ENCODE results near the gene SEMA6A. TPM values are rescaled to one million over a fixed set of nuclear protein-coding genes. Genes with fewer than 3 reads are reported as not detected.

SEMA6A gene
- total RNA-seq, 2 experiments from 2014 or later, result not detected

GRCh38 chr5:116418774-116419173, 155.8 kb downstream of the SEMA6A start:
- Histone ChIP-seq H3K36me3 (ENCODE audit: insufficient read depth, low read length) (no peaks in the 10 kb centered on the region), H3K9me3 (ENCODE audit: low read length) (no peaks in the 10 kb centered on the region), H3K27ac (ENCODE audit: low read depth, low read length, poor library complexity, severe bottlenecking) (no peak overlapping the region), H4K20me1 (ENCODE audit: insufficient read depth, low read length) (no peaks in the 10 kb centered on the region), H3K4me3 (ENCODE audit: low read depth, low read length, poor library complexity, severe bottlenecking) (no peak overlapping the region), H3K4me2 (ENCODE audit: low read length) (no peak overlapping the region), H3K79me2 (ENCODE audit: insufficient read depth, low read depth, low read length) (no peaks in the 10 kb centered on the region), H3K9me2 (ENCODE audit: insufficient read depth, low read length) (no peaks in the 10 kb centered on the region), H3K4me1 (ENCODE audit: insufficient read depth, low read length, poor library complexity, severe bottlenecking) (no peaks in the 10 kb centered on the region), H2AFZ (ENCODE audit: low read length) (no peak overlapping the region)
- ChIA-PET CTCF (ENCODE audit: unreplicated experiment) (no interaction called here), POLR2A (no interaction called here)
- TF ChIP-seq, protein P1, sequence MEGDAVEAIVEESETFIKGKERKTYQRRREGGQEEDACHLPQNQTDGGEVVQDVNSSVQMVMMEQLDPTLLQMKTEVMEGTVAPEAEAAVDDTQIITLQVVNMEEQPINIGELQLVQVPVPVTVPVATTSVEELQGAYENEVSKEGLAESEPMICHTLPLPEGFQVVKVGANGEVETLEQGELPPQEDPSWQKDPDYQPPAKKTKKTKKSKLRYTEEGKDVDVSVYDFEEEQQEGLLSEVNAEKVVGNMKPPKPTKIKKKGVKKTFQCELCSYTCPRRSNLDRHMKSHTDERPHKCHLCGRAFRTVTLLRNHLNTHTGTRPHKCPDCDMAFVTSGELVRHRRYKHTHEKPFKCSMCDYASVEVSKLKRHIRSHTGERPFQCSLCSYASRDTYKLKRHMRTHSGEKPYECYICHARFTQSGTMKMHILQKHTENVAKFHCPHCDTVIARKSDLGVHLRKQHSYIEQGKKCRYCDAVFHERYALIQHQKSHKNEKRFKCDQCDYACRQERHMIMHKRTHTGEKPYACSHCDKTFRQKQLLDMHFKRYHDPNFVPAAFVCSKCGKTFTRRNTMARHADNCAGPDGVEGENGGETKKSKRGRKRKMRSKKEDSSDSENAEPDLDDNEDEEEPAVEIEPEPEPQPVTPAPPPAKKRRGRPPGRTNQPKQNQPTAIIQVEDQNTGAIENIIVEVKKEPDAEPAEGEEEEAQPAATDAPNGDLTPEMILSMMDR (conservative IDR thresholded peaks at IDR 0.05; ENCODE audit: low read length), result no peak
- no peak for TF ChIP-seq EZH2phosphoT487 (IDR thresholded peaks at IDR 0.05; ENCODE audit: borderline replicate concordance, low read depth, low read length)
- intact Hi-C loops (cut with micrococcal nuclease; ENCODE audit: unreplicated experiment), result no loop called here
- no peak for DNase-seq (ENCODE audit: low spot score)
- no TSS peak for BruUV-seq (replicated peaks)

DNA sequence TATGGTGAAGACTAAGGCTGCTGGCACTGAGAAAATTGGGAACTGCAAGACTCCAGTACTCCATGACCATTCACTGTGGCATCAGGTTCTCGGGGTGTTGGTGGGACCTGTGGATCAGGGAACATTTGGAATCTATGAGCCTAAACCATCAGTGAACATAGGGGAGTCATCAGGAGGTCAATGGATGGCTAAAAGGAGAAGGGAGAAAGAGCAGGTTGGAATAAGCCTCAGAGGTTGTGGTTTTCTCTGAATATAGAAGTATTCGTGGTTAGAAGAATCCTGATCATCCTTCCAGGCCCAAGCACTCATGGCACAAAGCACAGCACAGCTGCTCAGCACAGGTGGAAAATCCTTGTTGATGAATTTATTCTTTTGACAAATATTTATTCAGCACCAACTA, 156.6 kb downstream of the SEMA6A start:
- no peaks in the 10 kb centered on the region for H4K20me1 ChIP-seq (ENCODE audit: insufficient read depth, low read length)
- H3K79me2 ChIP-seq (ENCODE audit: insufficient read depth, low read depth, low read length), result no peaks in the 10 kb centered on the region
- H3K27ac ChIP-seq (ENCODE audit: low read depth, low read length, poor library complexity, severe bottlenecking), result no peak overlapping the region
- intact Hi-C loops (cut with micrococcal nuclease; ENCODE audit: unreplicated experiment), result no loop called here
- H3K4me3 ChIP-seq (ENCODE audit: low read depth, low read length, poor library complexity, severe bottlenecking), result no peak overlapping the region
- no TSS peak for BruUV-seq (replicated peaks)
- POLR2A ChIA-PET, result interaction anchor here (0.6 kb wide), 1 partner anchor 84 kb away, joined by 3 read pairs; no protein-coding TSS in a partner anchor
- CTCF ChIA-PET (ENCODE audit: unreplicated experiment), result no interaction called here
- no peaks in the 10 kb centered on the region for H3K9me2 ChIP-seq (ENCODE audit: insufficient read depth, low read length)
- H3K4me1 ChIP-seq (ENCODE audit: insufficient read depth, low read length, poor library complexity, severe bottlenecking), result no peaks in the 10 kb centered on the region
- no peak overlapping the region for H3K4me2 ChIP-seq (ENCODE audit: low read length)
- no peaks in the 10 kb centered on the region for H3K9me3 ChIP-seq (ENCODE audit: low read length)
- TF ChIP-seq, protein P1 (conservative IDR thresholded peaks at IDR 0.05; ENCODE audit: low read length), result no peak
- no peak for TF ChIP-seq EZH2phosphoT487 (IDR thresholded peaks at IDR 0.05; ENCODE audit: borderline replicate concordance, low read depth, low read length)
- DNase-seq (ENCODE audit: low spot score), result no peak
- no peaks in the 10 kb centered on the region for H3K36me3 ChIP-seq (ENCODE audit: insufficient read depth, low read length)
- no peak overlapping the region for H2AFZ ChIP-seq (ENCODE audit: low read length)

DNA sequence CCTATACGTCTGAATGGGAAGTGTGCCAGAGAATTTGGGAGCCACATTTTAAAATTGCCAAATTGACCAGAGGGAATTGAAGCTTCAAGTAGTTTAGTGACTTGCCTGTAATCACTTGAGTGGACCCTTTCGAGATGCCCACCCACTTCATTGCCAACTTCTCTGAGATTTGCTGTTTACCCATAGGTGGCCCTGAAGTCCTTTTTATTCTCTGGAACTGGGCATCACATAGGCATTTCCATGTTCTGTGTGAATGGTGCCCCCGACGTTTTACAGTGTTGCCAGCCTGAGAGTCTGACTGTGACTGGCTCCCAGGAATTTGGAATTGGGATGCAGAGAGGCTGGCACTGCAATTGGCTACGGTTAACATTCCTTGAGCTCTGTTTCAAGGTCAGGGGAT, 158.6 kb downstream of the SEMA6A start:
- BruUV-seq (replicated peaks), result no TSS peak
- Histone ChIP-seq H3K9me3 (ENCODE audit: low read length) (no peaks in the 10 kb centered on the region), H3K9me2 (ENCODE audit: insufficient read depth, low read length) (no peaks in the 10 kb centered on the region), H2AFZ (ENCODE audit: low read length) (no peak overlapping the region), H3K4me1 (ENCODE audit: insufficient read depth, low read length, poor library complexity, severe bottlenecking) (no peaks in the 10 kb centered on the region), H3K27ac (ENCODE audit: low read depth, low read length, poor library complexity, severe bottlenecking) (no peak overlapping the region), H4K20me1 (ENCODE audit: insufficient read depth, low read length) (no peaks in the 10 kb centered on the region), H3K4me3 (ENCODE audit: low read depth, low read length, poor library complexity, severe bottlenecking) (no peak overlapping the region), H3K36me3 (ENCODE audit: insufficient read depth, low read length) (no peaks in the 10 kb centered on the region), H3K79me2 (ENCODE audit: insufficient read depth, low read depth, low read length) (no peaks in the 10 kb centered on the region), H3K4me2 (ENCODE audit: low read length) (no peak overlapping the region)
- POLR2A ChIA-PET, result no interaction called here
- intact Hi-C loops (cut with micrococcal nuclease; ENCODE audit: unreplicated experiment), result no loop called here
- TF ChIP-seq EZH2phosphoT487 (IDR thresholded peaks at IDR 0.05; ENCODE audit: borderline replicate concordance, low read depth, low read length), result no peak
- TF ChIP-seq, protein P1 (conservative IDR thresholded peaks at IDR 0.05; ENCODE audit: low read length), result no peak
- no peak for DNase-seq (ENCODE audit: low spot score)
- CTCF ChIA-PET (ENCODE audit: unreplicated experiment), result no interaction called here
